BJ (cell line): ENCODE results near the gene MAPK10. TPM values are rescaled to one million over a fixed set of nuclear protein-coding genes. Genes with fewer than 3 reads are reported as not detected.

Experiments used
- CTCF ChIA-PET: fragments of 350-600 bp; formaldehyde crosslinking; extraction: SDS; loops from one replicate; lab custom pipeline; 2021; ENCODE audit warnings: antibody characterized with exemption, inconsistent platforms; lab: Yijun Ruan, JAX
- POLR2A ChIA-PET: fragments of 300-600 bp; sonication (Branson Sonifier 250); formaldehyde crosslinking; extraction: SDS; loops from one replicate; lab custom pipeline; 2021; ENCODE audit warnings: antibody characterized with exemption; lab: Charles Lee
- DNase-seq: peaks from one replicate; pipeline ENCODE4 v3.0.0-alpha.2; 2011; ENCODE audit warnings: low read depth
- H3K27me3 ChIP-seq: 2 replicates; pipeline ENCODE4 v1.6.0; 2011; ENCODE audit warnings: low read length; ENCODE audit not compliant: control insufficient read depth, insufficient read depth
- H3K36me3 ChIP-seq: 2 replicates; pipeline ENCODE4 v1.5.1; 2011; ENCODE audit warnings: low read length; ENCODE audit not compliant: control insufficient read depth, insufficient read depth
- H3K4me3 ChIP-seq: 2 replicates; pipeline ENCODE4 v1.5.1; 2011; ENCODE audit warnings: low read depth, mild to moderate bottlenecking, control low read depth, low read length
- CTCF ChIP-seq: IDR thresholded peaks from 2 replicates; pipeline ENCODE4 v1.5.1; 2011; ENCODE audit warnings: low read depth, mild to moderate bottlenecking, control low read depth, inconsistent platforms, low read length, moderate library complexity; ENCODE audit not compliant: insufficient read depth
- polyA plus RNA-seq: library from polyadenylated mRNA; depleted of rRNA; stranded (reverse); fragments of >200 nt; gene quantifications from 2 replicates; pipeline ENCODE4 v1.2.3, GENCODE V29; 2011

The MAPK10 gene
- polyA plus RNA-seq, 1 experiment: 0.86 TPM

GRCh38 chr4:86393749-86394148 lies 33.9 kb upstream of the MAPK10 start:
- ChIA-PET POLR2A (no interaction called here), CTCF (no interaction called here)
- TF ChIP-seq CTCF: no peak
- DNase-seq: no peak
- no peaks in the 10 kb centered on the region for H3K27me3 ChIP-seq
- H3K4me3 ChIP-seq: no peak overlapping the region
- H3K36me3 ChIP-seq: no peaks in the 10 kb centered on the region

- H3K27me3 ChIP-seq: no peaks in the 10 kb centered on the region
- H3K36me3 ChIP-seq: no peaks in the 10 kb centered on the region
- CTCF ChIA-PET: interaction anchor here (1.0 kb wide), 1 partner anchor 26 kb away, joined by 3 read pairs; no protein-coding TSS in a partner anchor
- POLR2A ChIA-PET: no interaction called here
- DNase-seq: no peak
- TF ChIP-seq CTCF: no peak
- no peak overlapping the region for H3K4me3 ChIP-seq
These were observed 29.8 kb upstream of the MAPK10 start for GRCh38 chr4:86389664-86390063.

GRCh38 chr4:86388252-86388651 lies 28.4 kb upstream of the MAPK10 start:
- no peak overlapping the region for H3K4me3 ChIP-seq
- CTCF ChIA-PET: no interaction called here
- no peaks in the 10 kb centered on the region for H3K36me3 ChIP-seq
- H3K27me3 ChIP-seq: no peaks in the 10 kb centered on the region
- POLR2A ChIA-PET: no interaction called here
- DNase-seq: no peak
- TF ChIP-seq CTCF: no peak

- POLR2A ChIA-PET: no interaction called here
- Histone ChIP-seq H3K36me3 (no peaks in the 10 kb centered on the region), H3K27me3 (no peaks in the 10 kb centered on the region), H3K4me3 (no peak overlapping the region)
- DNase-seq: no peak
- CTCF ChIA-PET: no interaction called here
- TF ChIP-seq CTCF: no peak
These were observed 27.1 kb upstream of the MAPK10 start for GRCh38 chr4:86386817-86387415.

- POLR2A ChIA-PET: no interaction called here
These were observed 26.3 kb upstream of the MAPK10 start for GRCh38 chr4:86386201-86386600.

More at GRCh38 chr4:86386201-86386600, 26.3 kb upstream of the MAPK10 start:
- Histone ChIP-seq H3K36me3 (no peaks in the 10 kb centered on the region), H3K4me3 (no peak overlapping the region), H3K27me3 (no peaks in the 10 kb centered on the region)
- CTCF ChIA-PET: no interaction called here
- no peak for DNase-seq
- TF ChIP-seq CTCF: no peak
